GM21576 (cell line): ENCODE results near the gene RYR1.
"Not testable (repeated sequence)": the region's sequence is repeated elsewhere in the genome, so short reads cannot be mapped to it uniquely, and the experiment has no call there.

Experiments
- ATAC-seq: cut with Tn5 transposase; IDR thresholded peaks from one replicate; pipeline ENCODE4 v1.9.1; 2021; ENCODE audit warnings: mild to moderate bottlenecking, moderate library complexity; ENCODE audit not compliant: unreplicated experiment

RYR1 gene

DNA sequence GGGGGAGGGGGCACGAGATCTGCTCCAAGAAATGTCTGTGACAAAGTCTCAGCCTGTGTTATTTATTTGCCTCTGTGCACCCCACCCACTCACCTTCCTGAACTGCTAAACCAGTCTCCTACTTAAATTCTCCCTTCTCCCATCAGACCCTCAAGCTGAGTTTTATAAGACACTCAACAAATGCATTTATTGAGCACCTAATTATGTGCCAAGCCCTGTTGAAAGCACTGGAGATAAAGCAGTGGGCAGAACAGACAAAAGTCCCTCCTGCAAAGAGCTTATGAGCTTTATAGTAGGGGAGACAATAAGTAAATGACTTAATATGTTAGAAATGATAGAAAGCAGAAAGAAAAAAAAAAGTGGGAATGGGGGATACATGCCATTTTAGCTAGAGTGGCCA is 34.0 kb upstream of the RYR1 start:
- ATAC-seq = no peak

DNA sequence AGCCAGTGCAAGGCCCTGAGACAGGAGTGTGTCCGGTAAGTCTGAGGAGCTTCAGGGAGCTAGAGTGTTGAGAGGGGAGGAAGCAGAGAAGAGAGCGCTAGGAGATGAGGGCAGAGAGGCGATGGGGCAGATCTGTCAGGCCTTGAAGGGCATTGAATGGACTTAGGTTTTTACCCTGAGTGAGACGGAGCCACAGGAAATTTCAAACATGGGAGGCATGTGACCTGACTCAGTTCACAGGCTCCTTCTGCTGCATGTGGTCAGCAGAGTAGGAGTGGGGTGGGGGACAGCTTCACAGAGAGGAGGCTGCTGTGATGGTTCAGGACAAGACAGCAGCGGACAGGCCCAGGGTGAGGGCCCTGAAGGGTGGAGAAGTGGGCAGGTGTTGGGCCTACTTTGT is 33.1 kb upstream of the RYR1 start:
- no peak for ATAC-seq

DNA sequence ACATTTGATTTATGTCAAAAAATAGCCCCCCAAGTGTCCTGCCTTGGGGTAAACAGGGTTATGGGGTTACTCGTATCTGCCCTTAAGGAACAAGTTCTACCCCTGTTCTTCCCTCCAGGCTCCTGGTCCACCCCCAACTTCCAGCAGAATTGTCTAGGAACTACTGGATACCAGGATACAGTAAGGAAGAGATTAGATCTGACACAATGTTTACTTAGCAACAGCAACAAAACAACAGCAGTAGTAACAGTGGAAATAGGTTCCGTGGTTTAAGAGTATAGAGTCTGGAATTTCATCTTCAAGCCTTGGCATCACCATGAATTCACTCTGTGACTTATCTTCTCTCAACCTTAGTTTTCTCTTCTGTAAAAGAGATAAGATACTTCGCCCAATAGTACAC is 32.3 kb upstream of the RYR1 start:
- no peak for ATAC-seq

DNA sequence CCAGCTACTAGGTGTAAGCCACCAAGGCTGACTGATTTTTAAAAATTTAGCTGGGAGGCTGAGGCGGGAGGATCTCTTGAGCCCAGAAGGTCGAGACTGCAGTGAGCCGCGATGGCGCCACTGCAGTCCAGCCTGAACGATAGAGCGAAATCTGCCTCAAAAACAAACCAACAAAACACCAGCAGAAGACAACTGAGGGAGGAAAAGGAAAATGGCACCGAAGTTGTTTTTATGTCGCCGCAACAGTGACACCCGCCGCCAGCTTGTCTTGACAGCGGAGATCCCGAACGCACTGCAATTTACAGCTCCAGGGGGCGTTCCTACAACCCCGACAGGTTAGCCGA is 30.9 kb upstream of the RYR1 start:
- no peak for ATAC-seq

DNA sequence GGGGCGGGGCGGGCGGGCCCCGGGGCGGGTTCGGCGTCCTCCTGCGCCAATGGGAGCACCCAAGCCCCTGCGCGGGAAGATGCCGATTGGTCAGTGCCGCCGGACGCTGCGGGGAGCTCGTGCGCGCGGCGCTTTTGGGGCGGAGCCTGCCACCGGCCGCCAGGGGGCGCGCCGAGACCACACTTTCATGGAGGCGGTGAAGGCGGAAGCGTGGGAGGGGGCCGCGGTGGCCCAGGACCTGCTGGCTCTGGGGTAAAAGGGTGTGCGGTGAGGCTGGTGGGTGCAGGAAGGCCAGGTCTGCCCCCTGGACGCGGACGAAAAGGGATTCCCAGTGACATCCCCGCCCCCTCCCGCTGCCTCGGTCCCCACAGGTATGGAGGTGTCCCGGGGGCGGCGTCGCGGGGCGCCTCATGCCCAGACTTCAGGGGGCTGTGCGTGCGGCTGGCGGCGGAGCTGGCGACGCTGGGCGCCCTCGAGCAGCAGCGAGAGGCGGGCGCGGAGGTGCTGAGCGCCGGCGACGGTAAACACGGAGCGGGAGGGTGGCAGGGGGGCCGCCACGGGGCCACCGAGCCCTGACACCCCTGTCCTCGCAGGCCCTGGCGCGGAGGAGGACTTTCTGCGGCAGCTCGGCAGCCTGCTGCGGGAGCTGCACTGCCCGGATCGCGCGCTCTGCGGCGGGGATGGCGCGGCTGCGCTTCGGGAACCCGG is 30.4 kb upstream of the RYR1 start, which contains the start of gene FAM98C:
FAM98C (plus strand) TSS at position 127 of the 708 bp plus-strand sequence; CDS start at position 188, 61 bp downstream.
- peak; percentile 83 for ATAC-seq

DNA sequence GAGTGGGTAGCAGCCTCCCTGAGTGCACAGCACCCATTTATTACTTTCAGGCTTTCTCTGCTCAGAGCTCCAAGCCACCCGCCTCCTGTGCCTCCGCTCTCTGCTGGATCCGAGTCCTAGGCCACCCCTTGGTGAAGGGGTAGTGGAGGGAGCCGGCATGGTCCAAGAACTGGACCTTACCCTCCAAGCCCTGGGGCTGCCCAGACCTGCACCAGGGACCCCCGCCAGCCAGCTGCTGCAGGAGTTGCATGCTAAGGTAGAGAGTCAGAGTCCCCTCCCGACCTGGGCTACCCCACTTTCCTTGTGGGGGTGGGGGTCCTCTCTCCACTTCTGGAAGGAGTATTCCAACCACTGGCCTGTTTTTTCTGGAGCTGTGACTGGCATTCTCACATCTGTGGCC is 28.6 kb upstream of the RYR1 start:
- no peak for ATAC-seq

DNA sequence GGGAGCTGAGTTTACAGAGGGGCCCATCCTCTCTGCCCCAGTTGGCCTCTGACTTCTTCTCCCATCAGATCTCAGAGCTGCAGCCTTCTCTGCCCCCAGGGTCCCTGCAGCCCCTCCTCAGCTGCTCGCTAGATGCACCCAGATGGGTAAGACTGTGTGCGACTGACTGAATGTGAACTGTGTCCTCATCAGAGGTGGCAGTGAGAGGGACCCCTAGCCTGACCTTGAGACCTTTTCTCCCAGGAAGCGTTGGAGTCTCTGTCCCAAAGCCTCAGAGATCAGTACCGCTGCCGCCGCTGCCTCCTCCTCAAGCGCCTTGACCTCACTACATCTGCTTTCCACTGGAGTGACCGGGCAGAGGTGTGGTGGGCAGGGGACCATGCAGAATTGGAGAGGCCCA is 28.2 kb upstream of the RYR1 start:
- no peak for ATAC-seq

DNA sequence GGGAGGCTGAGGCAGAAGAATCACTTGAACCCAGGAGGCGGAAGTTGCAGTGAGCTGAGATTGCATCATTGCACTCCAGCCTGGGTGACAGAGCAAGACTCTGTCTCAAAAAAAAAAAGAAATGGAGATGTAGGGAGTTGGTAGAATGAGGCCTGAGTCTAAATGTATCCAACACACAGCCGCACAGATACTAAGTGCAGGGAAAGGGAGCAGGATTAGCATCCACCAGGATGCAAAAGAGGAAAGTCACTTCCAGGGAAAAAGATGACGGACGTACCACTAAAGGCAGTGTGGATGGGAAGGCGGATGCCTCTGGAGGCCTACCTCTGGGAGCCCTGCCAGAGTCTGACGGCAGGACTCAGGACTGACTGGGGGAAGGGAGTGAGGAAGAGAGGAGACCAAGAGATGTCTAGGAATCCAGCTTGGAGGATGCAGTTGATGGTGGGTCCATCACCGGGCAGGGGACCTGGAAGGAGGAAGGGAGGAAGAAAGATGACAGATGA is 23.8 kb upstream of the RYR1 start:
- no peak for ATAC-seq

DNA sequence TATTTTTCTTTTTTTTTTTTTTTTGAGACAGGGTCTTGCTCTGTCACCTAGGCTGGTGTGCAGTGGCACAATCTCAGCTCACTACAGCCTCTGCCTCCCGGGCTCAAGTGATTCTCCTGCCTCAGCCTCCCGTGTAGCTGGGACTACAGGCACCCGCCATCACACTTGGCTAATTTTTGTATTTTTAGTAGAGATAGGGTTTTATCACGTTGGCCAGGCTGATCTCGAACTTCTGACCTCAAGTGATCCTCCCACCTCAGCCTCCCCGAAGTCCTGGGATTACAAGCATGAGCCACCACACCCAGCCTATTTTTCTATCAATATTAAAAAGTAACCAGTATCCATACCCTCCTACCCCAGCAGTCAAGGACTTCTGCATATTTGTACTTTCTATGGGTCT is 23.1 kb upstream of the RYR1 start:
- ATAC-seq = not testable (repeated sequence)

DNA sequence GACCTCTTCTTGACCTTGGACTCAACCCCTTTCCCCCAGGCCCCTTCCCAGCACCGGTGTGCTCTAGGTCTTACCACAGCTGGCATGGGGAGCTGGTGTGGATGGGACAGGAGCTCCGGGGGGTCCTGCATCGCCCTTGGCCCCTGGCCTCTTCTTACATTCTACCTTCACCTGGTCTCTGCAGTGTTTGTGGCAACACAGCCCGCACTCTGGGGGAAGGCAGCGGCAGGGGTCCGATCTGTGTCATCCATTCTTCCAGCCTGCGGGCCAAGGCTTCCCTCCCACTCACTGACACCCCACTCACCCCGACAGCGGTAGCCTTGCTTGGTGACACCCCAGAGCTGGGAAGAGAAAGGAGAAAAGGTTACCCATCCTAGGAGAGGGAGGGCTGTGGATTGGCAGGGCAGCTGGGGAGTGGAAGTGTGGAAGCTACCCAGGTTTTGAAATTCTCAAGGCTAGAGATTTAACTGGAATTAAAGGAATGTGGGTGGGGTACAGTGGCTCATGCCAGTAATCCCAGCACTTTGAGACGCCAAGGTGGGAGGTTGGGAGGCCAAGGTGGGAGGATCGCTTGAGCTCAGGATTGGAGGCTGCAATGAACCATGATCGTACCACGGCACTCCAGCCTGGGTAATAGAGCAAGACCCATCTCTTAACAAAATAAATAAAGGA is 22.3 kb upstream of the RYR1 start:
- ATAC-seq = no peak

DNA sequence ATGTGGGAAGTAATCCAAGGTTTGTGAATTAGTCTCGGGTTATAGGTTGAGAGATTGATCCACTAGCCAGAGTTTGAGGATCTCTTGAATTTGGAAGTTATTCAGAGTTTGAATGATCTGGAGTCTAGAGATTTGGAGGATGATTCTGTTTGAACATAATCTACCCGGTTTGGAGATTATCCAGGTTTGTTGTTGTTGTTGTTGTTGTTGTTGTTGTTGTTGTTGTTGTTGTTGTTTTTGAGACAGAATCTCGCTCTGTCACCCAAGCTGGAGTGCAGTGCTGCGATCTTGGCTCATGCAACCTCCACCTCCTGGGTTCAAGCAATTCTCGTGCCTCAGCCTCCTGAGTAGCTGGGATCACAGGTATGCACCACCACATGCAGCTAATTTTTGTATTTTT is 21.6 kb upstream of the RYR1 start:
- ATAC-seq = not testable (repeated sequence)

DNA sequence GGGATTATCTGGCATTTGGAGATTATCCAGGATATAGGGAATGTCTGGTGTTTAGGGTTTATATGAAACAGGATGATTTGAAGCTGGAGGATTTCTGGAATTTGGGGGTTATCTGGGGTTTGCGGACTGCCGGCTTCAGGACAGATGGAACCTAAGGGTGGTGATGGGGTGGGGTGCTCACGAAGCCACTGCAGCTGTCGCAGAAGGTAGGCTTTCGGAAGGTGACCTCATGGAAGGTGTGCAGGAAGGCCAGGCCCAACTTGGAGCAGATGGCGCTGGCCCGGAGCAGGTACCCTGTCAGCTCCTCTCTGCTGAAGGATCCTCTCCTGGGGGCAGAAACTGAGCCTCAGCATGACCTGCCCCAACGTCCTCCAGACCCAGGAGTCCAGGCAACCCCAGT is 21.0 kb upstream of the RYR1 start:
- no peak for ATAC-seq

DNA sequence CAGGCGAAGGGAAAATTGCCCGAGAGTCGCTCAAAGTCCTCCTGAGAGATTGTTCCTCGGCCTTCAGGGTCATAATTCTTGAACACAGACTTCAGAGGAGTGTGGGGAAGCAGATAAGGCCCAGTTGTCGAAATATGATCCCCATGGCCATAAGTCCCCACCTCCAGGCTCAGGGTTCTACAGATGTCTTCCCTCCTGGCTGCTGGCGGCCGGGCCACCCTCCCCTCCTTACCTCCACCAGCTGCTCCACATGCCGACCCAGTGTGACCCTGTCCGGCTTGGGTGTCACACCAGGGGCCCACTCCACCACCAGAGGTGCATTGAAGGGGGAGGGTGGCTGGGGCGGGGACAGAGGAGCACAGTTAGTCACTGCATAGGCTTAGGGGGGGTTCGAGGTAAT is 20.5 kb upstream of the RYR1 start:
- ATAC-seq = no peak

DNA sequence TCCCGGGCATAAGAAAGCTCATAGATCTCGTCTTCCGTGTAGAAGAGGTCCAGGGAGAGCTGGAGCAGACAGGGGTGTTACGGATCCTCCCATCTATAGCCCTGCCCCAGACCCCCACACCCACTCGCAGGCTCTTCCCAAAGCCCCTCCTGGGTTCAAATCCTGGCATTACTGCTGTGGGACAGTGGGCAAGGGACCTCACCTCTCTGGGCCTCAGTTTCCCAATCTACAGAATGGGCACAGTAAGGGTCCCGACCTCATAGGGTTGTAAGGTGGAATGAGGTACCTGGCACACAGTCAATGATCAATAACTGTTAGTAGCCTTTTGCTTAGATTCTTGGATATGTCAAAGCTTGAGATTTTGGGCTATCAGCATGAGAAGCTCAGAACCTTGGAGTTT is 20.1 kb upstream of the RYR1 start:
- no peak for ATAC-seq

DNA sequence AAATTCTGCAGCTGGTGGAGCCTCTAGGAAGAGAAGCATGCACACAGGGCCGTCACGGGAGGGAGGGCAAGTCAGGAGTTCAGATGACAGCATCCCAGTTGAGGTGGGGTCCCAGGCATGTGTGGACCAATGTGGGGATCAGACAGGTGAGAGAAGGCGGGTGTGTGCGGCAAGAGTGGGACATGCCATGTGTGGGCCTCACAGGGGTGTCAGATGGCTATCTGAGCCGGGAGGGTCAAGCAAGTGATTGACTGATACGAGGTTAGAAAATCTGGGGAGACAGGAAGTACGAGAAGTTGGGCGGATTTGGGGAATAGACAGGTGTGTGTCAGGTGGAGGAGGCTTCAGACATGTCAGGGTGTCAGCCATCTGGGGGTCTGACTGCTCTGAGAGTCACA is 16.3 kb upstream of the RYR1 start:
- ATAC-seq = no peak

DNA sequence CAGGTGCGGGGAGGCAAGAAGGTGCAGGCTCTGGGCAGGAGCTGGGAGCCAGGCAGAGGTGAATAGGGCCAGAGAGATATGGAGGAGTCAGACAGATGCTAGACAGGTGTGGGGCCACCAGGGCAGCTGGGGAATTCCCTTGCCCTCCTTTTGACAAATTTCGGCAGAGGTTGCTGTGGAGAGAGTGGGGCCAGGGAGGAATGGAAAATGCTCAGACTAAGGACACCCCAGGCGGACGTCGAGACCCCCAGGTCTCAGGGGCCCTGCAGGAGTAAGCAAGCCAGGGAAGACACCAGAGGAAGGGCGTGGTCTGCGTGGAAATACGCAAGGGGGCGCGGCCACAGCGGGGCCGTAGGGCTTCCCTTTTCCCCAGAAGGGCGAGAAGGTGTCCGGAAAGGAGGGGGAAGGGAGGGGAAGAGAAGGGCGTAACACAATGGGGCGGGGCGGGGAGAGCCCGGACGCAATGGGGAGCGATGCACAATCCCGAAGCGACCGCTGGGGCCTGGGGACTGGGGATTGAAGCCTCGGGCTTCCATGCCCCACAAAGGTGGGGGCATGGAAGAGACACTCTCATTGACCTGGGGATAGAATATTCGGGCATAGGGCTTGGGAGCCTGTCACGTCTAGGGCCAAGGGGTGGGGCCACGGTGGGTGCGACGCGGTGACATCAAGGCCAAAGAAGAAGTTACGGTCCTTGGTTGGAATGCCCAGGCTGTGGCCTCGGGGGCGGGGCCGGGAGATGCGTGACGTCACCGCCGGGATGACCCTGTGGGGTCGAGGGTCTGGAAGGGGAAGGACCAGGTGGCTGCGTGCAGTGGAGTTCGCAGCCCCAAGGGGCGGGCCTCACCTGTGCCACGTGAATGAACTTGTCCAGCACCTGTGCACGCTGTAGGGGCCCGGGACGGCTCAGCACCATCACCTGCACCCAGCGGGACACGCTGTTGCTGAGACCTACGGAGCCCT is 15.7 kb upstream of the RYR1 start:
- no peak for ATAC-seq

DNA sequence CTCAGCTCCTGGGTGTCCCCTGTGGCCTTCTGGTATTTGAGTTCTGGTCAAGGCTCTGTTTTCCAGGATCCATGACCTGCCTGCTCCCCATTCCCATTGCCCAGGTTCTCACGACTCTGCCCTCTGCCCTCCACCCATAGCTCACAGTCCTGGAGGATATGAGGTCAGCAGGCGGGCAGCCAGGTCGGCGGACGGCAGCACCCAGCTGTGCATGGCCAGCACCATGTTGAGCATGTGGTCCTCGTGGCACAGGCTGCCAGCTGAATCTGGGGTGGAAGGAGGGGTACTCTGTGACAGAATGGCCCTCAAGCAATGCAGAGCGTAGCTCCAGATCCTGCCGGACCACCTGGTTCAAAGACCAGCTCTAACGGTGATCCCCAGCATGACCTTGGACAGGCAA is 12.6 kb upstream of the RYR1 start:
- ATAC-seq = no peak

DNA sequence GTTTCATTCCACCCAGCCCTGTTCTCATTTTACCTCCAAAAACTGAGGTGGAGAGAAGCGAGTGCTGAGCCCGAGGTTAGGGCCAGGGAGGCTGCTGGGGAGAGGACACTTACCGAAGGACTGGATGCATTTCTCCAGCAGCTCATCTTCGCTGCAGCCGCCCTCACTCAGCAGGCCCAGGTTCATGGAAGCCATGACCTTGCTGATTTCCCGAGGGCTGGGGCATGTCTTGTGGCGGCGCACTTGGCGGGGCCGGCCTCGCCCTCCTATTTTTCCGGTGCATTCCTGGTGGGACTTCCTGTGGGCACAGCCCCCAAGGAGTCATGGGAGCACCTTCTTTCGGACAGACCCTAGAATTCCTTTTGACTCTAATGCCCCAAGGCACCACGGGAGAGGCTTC is 11.6 kb upstream of the RYR1 start:
- no peak for ATAC-seq

DNA sequence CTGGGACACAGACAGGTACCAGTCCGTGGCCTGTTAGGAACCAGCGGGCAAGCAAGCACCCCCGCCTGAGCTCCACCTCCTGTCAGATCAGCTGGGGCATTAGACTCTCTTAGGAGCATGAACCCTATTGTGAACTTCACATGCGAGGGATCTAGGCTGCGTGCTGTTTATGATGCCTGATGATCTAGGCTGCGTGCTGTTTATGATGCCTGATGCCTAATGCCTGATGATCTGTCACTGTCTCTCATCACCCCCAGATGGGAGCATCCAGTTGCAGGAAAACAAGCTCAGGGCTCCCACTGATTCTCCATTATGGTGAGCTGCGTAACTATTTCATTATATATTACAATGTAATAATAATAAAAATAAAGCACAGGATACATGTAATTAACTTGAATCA is 11.1 kb upstream of the RYR1 start:
- ATAC-seq = no peak

DNA sequence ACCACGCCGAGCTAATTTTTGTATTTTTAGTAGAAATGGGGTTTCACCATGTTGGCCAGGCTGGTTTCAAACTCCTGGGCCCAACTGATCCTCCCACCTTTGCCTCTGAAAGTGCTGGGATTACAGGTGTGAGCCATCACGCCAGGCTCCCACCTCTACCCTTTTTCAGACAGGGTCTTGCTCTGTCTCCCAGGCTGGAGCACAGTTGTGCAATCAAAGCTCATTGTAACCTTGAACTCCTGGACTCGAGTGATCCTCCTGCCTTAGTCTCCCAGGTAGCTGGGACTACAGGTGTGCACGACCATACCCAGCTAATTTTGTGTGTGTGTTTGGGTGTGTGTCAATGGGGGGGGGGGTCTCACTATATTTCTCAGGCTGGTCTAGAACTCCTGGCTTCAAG is 9.2 kb upstream of the RYR1 start:
- no peak for ATAC-seq

DNA sequence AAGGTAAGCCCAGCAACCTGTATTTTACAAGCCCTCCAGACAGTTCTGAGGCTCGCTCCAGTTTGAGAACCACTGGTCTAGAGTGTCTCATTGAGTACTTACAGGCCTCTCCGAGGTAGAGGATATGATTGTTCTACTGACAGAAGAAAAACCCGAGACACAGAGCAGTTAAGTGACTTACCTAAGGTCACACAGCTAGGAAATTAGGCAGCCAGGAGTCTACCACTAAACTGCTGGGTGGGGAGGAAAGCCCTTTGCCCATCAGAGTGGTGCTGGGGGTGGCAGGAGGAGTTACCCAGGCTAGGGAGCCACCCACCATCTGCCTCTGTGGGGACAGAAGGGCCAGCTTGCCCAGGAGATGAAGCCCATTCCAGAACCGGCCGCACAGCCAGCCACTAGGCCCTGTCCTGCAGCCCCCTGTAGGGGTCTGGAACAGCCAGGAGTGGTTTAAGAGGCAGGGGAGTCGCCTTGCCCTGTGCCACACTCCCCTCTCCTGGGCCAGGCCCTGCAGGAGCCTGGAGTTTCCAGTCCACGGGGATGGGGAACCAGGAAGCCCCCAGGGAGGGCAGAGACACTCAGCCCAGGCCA is 8.2 kb upstream of the RYR1 start:
- no peak for ATAC-seq
